DMS79 treated with DMSO at 0.1 percent for 48 hours (cell line): ENCODE data around the gene C9orf153.
A peak's percentile ranks its signal among the peaks of the same experiment; 100 is the strongest.
"Not testable (repeated sequence)": the region's sequence is repeated elsewhere in the genome, so short reads cannot be mapped to it uniquely, and the experiment has no call there.

ENCODE experiments used
- DNase-seq: peaks from one replicate; lab custom pipeline; 2025; lab: John Stamatoyannopoulos, UW

Gene C9orf153

DNA sequence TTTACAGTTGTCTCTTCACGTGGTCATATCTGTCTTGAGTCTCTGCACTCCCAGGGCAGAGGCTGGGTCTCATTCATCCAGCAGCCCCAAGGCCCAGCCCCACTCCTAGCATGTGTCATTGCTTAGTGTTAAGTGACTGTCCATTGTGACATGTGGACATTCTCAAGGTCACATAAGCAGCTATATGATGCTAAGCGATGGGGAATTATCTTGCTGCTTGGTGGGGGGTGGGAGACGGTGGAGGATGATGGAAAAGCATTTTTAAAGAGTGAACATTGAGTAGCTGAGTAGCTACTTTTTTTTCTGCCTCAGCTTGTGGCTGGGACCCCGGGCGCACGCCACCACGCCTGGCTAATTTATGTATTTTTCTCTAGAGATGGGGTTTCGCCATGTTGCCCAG lies at the start of gene C9orf153:
TSS of gene C9orf153 (minus strand) at position 101 of the 400 bp plus-strand sequence. CDS start 30,054 bp downstream, outside the sequence.
- no peak for DNase-seq

- no peak for DNase-seq
Measured at GRCh38 chr9:86308687-86309086, 49.2 kb upstream of the C9orf153 start.

GRCh38 chr9:86304236-86304730 lies 44.8 kb upstream of the C9orf153 start:
- no peak for DNase-seq

DNA sequence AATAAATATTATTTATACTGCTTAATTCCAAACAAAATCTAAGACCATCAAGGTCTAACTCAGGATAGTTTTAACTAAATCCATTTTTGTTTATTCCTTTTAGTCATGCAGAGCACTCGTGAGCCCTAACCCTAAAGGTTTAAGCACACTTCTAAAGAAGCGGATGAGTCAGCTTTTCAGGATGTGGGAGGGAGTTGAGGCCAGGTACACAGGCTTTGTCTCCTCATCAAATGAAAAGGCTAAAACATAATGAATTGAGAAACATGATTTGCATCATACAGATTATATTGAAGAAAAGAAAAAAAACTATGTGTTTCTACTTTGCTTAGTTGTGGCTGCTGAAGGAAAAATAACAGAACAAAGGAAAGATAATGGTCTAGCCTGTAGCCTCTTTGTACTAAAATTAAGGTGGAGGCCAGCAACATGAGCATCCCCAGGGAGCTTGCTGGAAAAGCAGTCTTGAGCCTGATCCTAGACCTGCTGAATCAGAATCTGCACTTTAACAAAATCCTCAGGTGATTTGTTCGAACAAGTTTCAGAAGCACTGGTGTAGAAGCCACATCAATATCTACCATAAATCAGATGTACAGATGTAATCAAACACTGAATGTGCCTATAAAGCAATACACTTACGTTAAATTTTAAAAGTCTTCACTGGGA lies 44.0 kb upstream of the C9orf153 start:
- DNase-seq: no peak

DNA sequence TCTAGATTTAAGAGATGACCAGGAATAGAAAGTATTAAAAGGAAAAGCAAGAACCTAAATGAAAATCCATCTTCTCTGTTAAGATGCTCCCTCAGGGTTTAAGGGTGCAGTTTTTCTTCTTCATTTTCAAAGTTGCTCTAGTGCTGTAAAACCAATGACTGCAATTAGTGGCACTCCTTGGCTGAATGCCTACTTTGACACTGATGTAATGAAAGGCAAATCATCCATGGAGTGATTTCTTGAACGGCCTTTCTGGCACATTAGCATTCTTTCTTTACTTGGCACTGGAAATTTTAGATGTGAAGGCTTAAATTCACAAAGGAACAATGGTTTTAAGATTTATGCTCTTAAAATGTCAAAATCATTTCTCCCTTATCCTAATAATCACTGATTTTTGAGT lies 42.2 kb upstream of the C9orf153 start:
- no peak for DNase-seq

DNA sequence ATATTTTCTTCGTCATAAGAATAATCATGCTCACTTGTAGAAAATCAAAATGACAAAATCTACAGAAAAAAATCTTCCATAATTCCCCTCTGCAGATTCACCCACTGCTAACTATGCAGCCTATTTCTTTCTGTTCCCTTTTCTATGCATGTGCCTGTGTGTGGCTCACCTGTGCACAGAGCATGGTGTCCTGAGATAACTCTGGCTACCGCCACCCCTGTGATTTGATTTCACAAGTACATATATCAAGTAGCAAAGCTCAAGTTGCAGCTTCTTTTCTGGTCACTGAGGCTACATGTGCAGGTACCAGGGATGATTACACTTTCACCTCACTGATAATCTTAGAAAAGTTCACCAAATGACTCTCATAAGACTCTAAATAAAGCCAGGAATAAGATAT lies 41.2 kb upstream of the C9orf153 start:
- DNase-seq: no peak

DNA sequence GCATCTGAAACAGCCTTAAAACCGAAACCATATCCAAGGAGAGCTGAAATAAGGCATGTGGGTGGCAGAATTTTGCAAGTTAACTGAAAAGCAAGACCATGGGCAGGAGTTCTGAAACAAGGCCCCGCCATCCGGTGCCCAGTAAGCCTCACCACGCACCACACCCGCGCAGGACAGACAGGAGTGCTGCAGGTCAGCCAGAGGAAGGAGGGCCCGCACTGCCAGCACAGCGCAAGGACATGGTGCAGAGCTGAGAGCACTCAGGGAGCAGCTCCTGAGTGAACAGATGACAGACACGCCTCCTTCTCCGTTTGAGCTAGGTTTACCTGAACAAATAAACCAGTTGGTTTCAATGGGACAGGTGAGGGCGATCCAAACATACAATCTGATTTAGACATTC lies 39.4 kb upstream of the C9orf153 start:
- DNase-seq: no peak

GRCh38 chr9:86290341-86290740 lies 30.9 kb upstream of the C9orf153 start:
- DNase-seq: not testable (repeated sequence)

- no peak for DNase-seq
Measured at GRCh38 chr9:86288499-86289198, 29.2 kb upstream of the C9orf153 start.

- no peak for DNase-seq
Measured at GRCh38 chr9:86287013-86287412, 27.6 kb upstream of the C9orf153 start.

DNA sequence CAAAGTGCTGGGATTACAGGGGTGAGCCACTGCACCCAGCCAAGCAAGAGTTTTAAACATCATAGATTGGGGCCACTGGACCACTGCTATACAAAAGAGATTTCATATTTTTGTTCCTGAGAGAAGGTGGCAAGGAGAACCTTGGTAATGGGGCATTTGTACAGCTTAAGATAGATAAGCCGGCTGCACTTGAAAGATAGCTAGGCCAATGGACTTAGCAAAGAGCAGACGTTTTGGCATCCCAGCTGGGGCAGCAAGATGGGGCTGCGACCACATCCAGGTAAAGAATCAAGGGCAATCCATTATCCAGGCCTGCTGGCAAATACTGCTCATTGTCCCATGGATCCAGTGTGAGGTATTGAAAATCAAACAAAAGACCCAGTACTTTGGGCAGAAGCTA lies 26.8 kb upstream of the C9orf153 start:
- no peak for DNase-seq

GRCh38 chr9:86285261-86285660 lies 25.8 kb upstream of the C9orf153 start:
- no peak for DNase-seq

DNA sequence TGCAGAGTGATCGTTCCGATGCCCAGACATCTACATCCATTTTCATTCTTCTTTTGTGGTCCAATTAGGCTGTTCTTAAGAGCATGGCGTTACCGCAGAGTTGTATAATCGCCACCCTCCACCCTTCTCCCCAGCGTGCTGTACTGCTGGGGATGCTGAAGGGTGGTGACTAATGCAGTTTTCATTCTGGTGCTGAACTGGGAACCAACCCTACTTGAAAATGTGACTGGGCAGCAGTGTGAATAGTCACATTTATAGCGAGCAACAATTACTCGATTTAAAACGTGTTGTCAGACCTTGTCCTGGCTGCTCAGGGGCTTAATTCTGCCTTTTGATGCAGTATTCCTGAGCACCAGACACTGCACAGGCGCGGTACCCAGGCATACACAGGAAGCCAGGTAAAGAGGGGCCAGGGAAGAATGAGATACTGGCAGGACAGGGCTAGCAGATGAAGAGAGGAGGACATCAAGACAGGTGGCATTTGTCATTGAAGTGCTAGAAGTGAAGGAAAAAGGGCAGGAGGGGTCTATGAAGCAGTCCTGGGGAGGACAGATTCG lies 23.6 kb upstream of the C9orf153 start:
- no peak for DNase-seq

- peak; percentile 78 for DNase-seq
Measured at GRCh38 chr9:86282077-86282978, 22.9 kb upstream of the C9orf153 start, which contains the start of gene ISCA1. Gene ISCA1 (minus strand): TSS chr9:86282538. CDS start chr9:86282458, 80 bp downstream.

GRCh38 chr9:86281593-86282076 lies 22.2 kb upstream of the C9orf153 start:
- DNase-seq: peak; percentile 14

DNA sequence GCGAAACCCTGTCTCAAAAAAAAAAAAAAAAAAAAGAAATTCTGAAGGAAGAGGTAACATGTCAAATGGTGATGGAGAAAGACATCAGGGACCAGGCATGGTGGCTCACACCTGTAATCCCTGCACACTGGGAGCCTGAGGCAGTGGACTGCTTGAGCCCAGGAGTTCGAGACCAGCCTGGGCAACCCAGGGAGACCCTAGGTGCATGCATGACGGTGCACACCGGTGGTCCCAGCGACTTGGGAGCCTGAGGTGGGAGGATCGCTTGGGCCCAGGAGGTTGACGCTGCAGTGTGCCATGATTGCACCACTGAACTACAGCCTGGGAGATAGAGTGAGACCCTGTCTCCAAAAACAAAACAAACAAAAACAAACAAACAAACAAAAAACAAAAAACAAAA lies 21.1 kb upstream of the C9orf153 start:
- DNase-seq: no peak

- no peak for DNase-seq
Measured at GRCh38 chr9:86279839-86280238, 20.4 kb upstream of the C9orf153 start.

GRCh38 chr9:86277072-86277471 lies 17.6 kb upstream of the C9orf153 start:
- no peak for DNase-seq

- DNase-seq: no peak
Measured at GRCh38 chr9:86275962-86276361, 16.5 kb upstream of the C9orf153 start.

- no peak for DNase-seq
Measured at GRCh38 chr9:86274821-86275643, 15.6 kb upstream of the C9orf153 start.

GRCh38 chr9:86272221-86272620 lies 12.8 kb upstream of the C9orf153 start:
- no peak for DNase-seq
